Adrenal gland (tissue), 5 donors: Measurements from ENCODE around the gene BSPRY.
"Not testable (repeated sequence)": the region's sequence is repeated elsewhere in the genome, so short reads cannot be mapped to it uniquely, and the experiment has no call there.

Source experiments
- CTCF ChIP-seq, 6 experiments: fragments of 450-650 bp in 4 of 6; fragments of 200-600 bp in 2 of 6; sonication (generic) in 1 of 6; IDR thresholded peaks; 1 replicate in 5 of 6; 2 replicates in 1 of 6; pipeline versions ENCODE4 v1.5.1 to v1.8.0; 2016 to 2021; ENCODE audit warnings: antibody characterized with exemption in 6 of 6, mild to moderate bottlenecking in 2 of 6, moderate library complexity in 1 of 6
- POLR2A ChIP-seq, 2 donors: fragments of 450-650 bp; IDR thresholded peaks; one replicate each; pipeline ENCODE4 v1.6.1; 2017; ENCODE audit warnings: antibody characterized with exemption in 2 of 2, mild to moderate bottlenecking in 2 of 2, moderate library complexity in 1 of 2
- donor health status: DM: no; HTN: no; CAD: no.

- TF ChIP-seq CTCF (IDR thresholded peaks at IDR 0.05): peak; percentile 58 to 96 (median 90)
- TF ChIP-seq POLR2A (IDR thresholded peaks at IDR 0.05): not testable (repeated sequence)
These were observed 57.7 kb downstream of the BSPRY start for GRCh38 chr9:113406873-113407511.
